ENCODE measurements around the gene TATDN3. TPM values are rescaled to one million over a fixed set of nuclear protein-coding genes. Genes with fewer than 3 reads are reported as not detected.

The TATDN3 gene
- total RNA-seq, 1 experiment from 2014 or later: 16.3 TPM

GRCh38 chr1:212805767-212806166 is 14.1 kb downstream of the TATDN3 start:
- CTCF ChIA-PET: interaction anchor here (0.9 kb wide), 1 partner anchor 13 kb away, joined by 6 read pairs; no protein-coding TSS in a partner anchor
- no peaks in the 10 kb centered on the region for H3K4me1 ChIP-seq (ENCODE audit: control insufficient read depth in 1 of 2, insufficient read depth in 2 of 2, low read length in 2 of 2)
- TF ChIP-seq ZFX (IDR thresholded peaks at IDR 0.05): no peak
- TF ChIP-seq EGR1 (IDR thresholded peaks at IDR 0.05; ENCODE audit: low read depth): no peak
- TF ChIP-seq MAX (IDR thresholded peaks at IDR 0.05): no peak
- TF ChIP-seq ELF1 (IDR thresholded peaks at IDR 0.05; ENCODE audit: borderline replicate concordance, low read depth): no peak
- no peak for TF ChIP-seq SRF (IDR thresholded peaks at IDR 0.05; ENCODE audit: low read depth)
- no peak for TF ChIP-seq JUND (IDR thresholded peaks at IDR 0.05)
- TF ChIP-seq SP1 (IDR thresholded peaks at IDR 0.05; ENCODE audit: low read depth): no peak
- TF ChIP-seq ATF3 (IDR thresholded peaks at IDR 0.05): no peak
- no peak for TF ChIP-seq ZNF274 (IDR thresholded peaks at IDR 0.05; ENCODE audit: low read depth, low read length)
- TF ChIP-seq REST (IDR thresholded peaks at IDR 0.05; ENCODE audit: low read depth): no peak
- TF ChIP-seq POLR2AphosphoS5 (IDR thresholded peaks at IDR 0.05; ENCODE audit: low read depth, low read length): no peak
- TF ChIP-seq TCF7L2 (IDR thresholded peaks at IDR 0.05; ENCODE audit: borderline replicate concordance, extremely low read depth, insufficient read depth, insufficient read length): no peak
- no peak for TF ChIP-seq POLR2A (IDR thresholded peaks at IDR 0.05; ENCODE audit: borderline replicate concordance, extremely low read depth, insufficient read depth, insufficient read length)
- TF ChIP-seq ZBTB33 (IDR thresholded peaks at IDR 0.05; ENCODE audit: extremely low read depth, insufficient replicate concordance, low read length): no peak
- TF ChIP-seq CTCF (IDR thresholded peaks at IDR 0.05 in 2 of 3, conservative IDR thresholded peaks at IDR 0.05 in 1 of 3; ENCODE audit: borderline replicate concordance in 1 of 3, insufficient read depth in 1 of 3, low read depth in 2 of 3, low read length in 2 of 3): no peak
- no peak for TF ChIP-seq SIN3A (IDR thresholded peaks at IDR 0.05; ENCODE audit: low read depth)
- TF ChIP-seq EZH2 (IDR thresholded peaks at IDR 0.05): no peak
- no peak overlapping the region for H3K4me3 ChIP-seq (replicated peaks in 1 of 2; ENCODE audit: low read depth in 1 of 2, low read length in 2 of 2)
- RAD21 ChIA-PET (ENCODE audit: low non-redundant PET in 1 of 2, low total read pairs in 2 of 2, uncharacterized antibody in 2 of 2, unreplicated experiment in 2 of 2): no interaction called here
- H2AFZ ChIP-seq (ENCODE audit: low read depth, low read length, poor library complexity, severe bottlenecking): no peak overlapping the region
- H3K27ac ChIP-seq (ENCODE audit: low read depth, low read length): no peak overlapping the region
- intact Hi-C loops (cut with micrococcal nuclease): no loop called here
- H4K20me1 ChIP-seq (ENCODE audit: insufficient read depth): no peaks in the 10 kb centered on the region
- no peak overlapping the region for H3K9ac ChIP-seq (ENCODE audit: low read length)
- H3K9me3 ChIP-seq (ENCODE audit: control insufficient read depth in 1 of 2, insufficient read depth in 1 of 2, low read depth in 1 of 2, low read length in 2 of 2): no peaks in the 10 kb centered on the region
- no TSS peak for BruUV-seq (replicated peaks)
- H3K4me2 ChIP-seq (ENCODE audit: low read length): no peak overlapping the region
- H3K36me3 ChIP-seq (ENCODE audit: control insufficient read depth in 1 of 2, insufficient read depth in 2 of 2, low read length in 2 of 2): peaks cover 0 to 6% of the 10 kb centered on the region in 2 experiments; a peak in 2 of 4 replicates
- ATAC-seq (no peak), DNase-seq (ENCODE audit: low read depth, low spot score) (no peak)
- H3K79me2 ChIP-seq (ENCODE audit: insufficient read depth, low read length): no peaks in the 10 kb centered on the region
- H3K9me2 ChIP-seq (ENCODE audit: insufficient read depth): no peaks in the 10 kb centered on the region
- POLR2A ChIA-PET: no interaction called here
- no peaks in the 10 kb centered on the region for H3K27me3 ChIP-seq (ENCODE audit: insufficient read depth, low read length)
